IMR-90 (cell line): ENCODE measurements around the gene KLHL3. TPM values are rescaled to one million over a fixed set of nuclear protein-coding genes. Genes with fewer than 3 reads are reported as not detected.

Experiments used
- ATAC-seq: fragments of 200-7000 bp; cut with Tn5 transposase; 2 replicates; pipeline ENCODE4 v1.9.1; 2020; ENCODE audit warnings: low read depth, mild to moderate bottlenecking, moderate library complexity
- BruUV-seq: library from RNA; stranded (reverse); fragments of 400-500 nt; replicated peaks from 2 replicates; lab custom pipeline; 2021; lab: Mats Ljungman, UMichigan
- CTCF ChIA-PET: fragments of 300-600 bp; formaldehyde crosslinking; extraction: SDS; loops from one replicate; lab custom pipeline; 2021; ENCODE audit warnings: antibody characterized with exemption; lab: Yijun Ruan, JAX
- POLR2A ChIA-PET: fragments of 300-600 bp; sonication (Branson Sonifier 250); formaldehyde crosslinking; loops from one replicate; lab custom pipeline; 2022; ENCODE audit warnings: antibody characterized with exemption; ENCODE audit not compliant: unreplicated experiment; lab: Charles Lee
- DNase-seq: peaks from one replicate; pipeline ENCODE4 v3.0.0; 2013
- H2AFZ ChIP-seq: replicated peaks from 2 replicates; pipeline ENCODE3; 2013; ENCODE audit warnings: low read length, mild to moderate bottlenecking; ENCODE audit not compliant: poor library complexity
- H2AK5ac ChIP-seq: 2 replicates; pipeline ENCODE4 v1.6.1; 2013; ENCODE audit warnings: low read depth, low read length, inconsistent platforms
- H2AK9ac ChIP-seq: replicated peaks from 2 replicates; pipeline ENCODE3; 2013; ENCODE audit warnings: mild to moderate bottlenecking, low read depth, low read length, moderate library complexity; ENCODE audit not compliant: poor library complexity
- H2BK120ac ChIP-seq: 2 replicates; pipeline ENCODE4 v1.6.1; 2013; ENCODE audit warnings: low read depth, low read length, inconsistent platforms
- H2BK15ac ChIP-seq: 3 replicates; pipeline ENCODE4 v1.6.1; 2013; ENCODE audit warnings: low read depth, low read length, inconsistent platforms
- H2BK20ac ChIP-seq: 2 replicates; pipeline ENCODE4 v1.6.1; 2013; ENCODE audit warnings: low read depth, mild to moderate bottlenecking, inconsistent platforms, low read length, moderate library complexity
- H2BK5ac ChIP-seq: 2 replicates; pipeline ENCODE4 v1.6.1; 2013; ENCODE audit warnings: mild to moderate bottlenecking, low read depth, low read length, inconsistent platforms; ENCODE audit not compliant: poor library complexity, severe bottlenecking
- H3K14ac ChIP-seq: replicated peaks from 2 replicates; pipeline ENCODE4 v1.6.1; 2013; ENCODE audit warnings: low read depth, low read length, inconsistent platforms
- H3K18ac ChIP-seq: 2 replicates; pipeline ENCODE4 v1.6.1; 2013; ENCODE audit warnings: low read depth, low read length, control low read depth
- H3K23ac ChIP-seq: 2 replicates; pipeline ENCODE4 v1.6.1; 2013; ENCODE audit warnings: low read depth, low read length, inconsistent platforms
- H3K27ac ChIP-seq: 2 replicates; pipeline ENCODE4 v1.5.1; 2013; ENCODE audit warnings: mild to moderate bottlenecking, control low read depth, low read length; ENCODE audit not compliant: insufficient read depth
- H3K27me3 ChIP-seq: 2 replicates; pipeline ENCODE4 v1.6.1; 2013; ENCODE audit warnings: low read length; ENCODE audit not compliant: control insufficient read depth, insufficient read depth
- H3K36me3 ChIP-seq: 2 replicates; pipeline ENCODE4 v1.6.1; 2013; ENCODE audit warnings: low read length, mixed read lengths; ENCODE audit not compliant: control insufficient read depth, insufficient read depth
- H3K4ac ChIP-seq: 2 replicates; pipeline ENCODE4 v1.6.1; 2013; ENCODE audit warnings: low read depth, low read length, inconsistent platforms
- H3K4me1 ChIP-seq: 2 replicates; pipeline ENCODE4 v1.6.1; 2013; ENCODE audit warnings: low read length, mixed read lengths; ENCODE audit not compliant: control insufficient read depth, insufficient read depth
- H3K4me2 ChIP-seq: 2 replicates; pipeline ENCODE4 v1.6.1; 2013; ENCODE audit warnings: low read depth, mild to moderate bottlenecking, control low read depth, low read length, moderate library complexity
- H3K4me3 ChIP-seq: 2 replicates; pipeline ENCODE4 v1.5.1; 2013; ENCODE audit warnings: low read depth, mild to moderate bottlenecking, control low read depth, low read length, moderate library complexity; ENCODE audit not compliant: insufficient read depth
- H3K56ac ChIP-seq: 2 replicates; pipeline ENCODE4 v1.6.1; 2013; ENCODE audit warnings: low read length, inconsistent platforms; ENCODE audit not compliant: insufficient read depth; ENCODE audit errors: extremely low read depth
- H3K79me1 ChIP-seq, 2 experiments: 2 replicates each; pipeline ENCODE4 v1.6.1; 2013; ENCODE audit warnings: low read length in 2 of 2, inconsistent platforms in 1 of 2, low read depth in 1 of 2
- H3K9ac ChIP-seq: 2 replicates; pipeline ENCODE4 v1.6.1; 2013; ENCODE audit warnings: low read depth, low read length, control low read depth
- H3K9me1 ChIP-seq: 2 replicates; pipeline ENCODE4 v1.6.1; 2013; ENCODE audit warnings: low read length, inconsistent platforms; ENCODE audit not compliant: insufficient read depth
- H3K9me3 ChIP-seq: 2 replicates; pipeline ENCODE4 v1.6.1; 2013; ENCODE audit warnings: low read length; ENCODE audit not compliant: control insufficient read depth, insufficient read depth
- H4K20me1 ChIP-seq: 2 replicates; pipeline ENCODE4 v1.6.1; 2013; ENCODE audit warnings: low read length, inconsistent platforms; ENCODE audit not compliant: insufficient read depth
- H4K5ac ChIP-seq: 2 replicates; pipeline ENCODE4 v1.6.1; 2013; ENCODE audit warnings: mild to moderate bottlenecking, low read depth, low read length, control low read depth
- H4K8ac ChIP-seq, 2 experiments: 2 replicates each; pipeline ENCODE4 v1.6.1; 2013; ENCODE audit warnings: low read depth in 2 of 2, low read length in 2 of 2, control low read depth in 1 of 2, inconsistent platforms in 1 of 2
- H4K91ac ChIP-seq: 2 replicates; pipeline ENCODE4 v1.6.1; 2013; ENCODE audit warnings: low read depth, low read length, inconsistent platforms; ENCODE audit not compliant: insufficient read depth
- BHLHE40 ChIP-seq: fragments of 150-350 bp; IDR thresholded peaks from 2 replicates; pipeline ENCODE4 v1.6.1; 2016; ENCODE audit warnings: mild to moderate bottlenecking, low read depth, low read length
- POLR2A ChIP-seq: IDR thresholded peaks from 2 replicates; pipeline ENCODE4 v1.6.1; 2012; ENCODE audit warnings: mild to moderate bottlenecking, low read depth, low read length
- WGBS, 2 experiments: methylation state at CpG; one replicate each; pipeline versions ENCODE4 v1.1.5 to v1.1.7; 2013; ENCODE audit warnings: missing lambda C conversion rate in 2 of 2; ENCODE audit not compliant: insufficient read length in 1 of 2; ENCODE audit errors: extremely low coverage in 2 of 2; 5-methylcytosine and 5-hydroxymethylcytosine counted together
- dilution Hi-C: fragments of 300-500 bp; cut with HindIII; formaldehyde crosslinking; loops from one replicate; pipeline ENCODE4 v1.14.3; 2018; ENCODE audit warnings: low sequenced_read_pairs; ENCODE audit not compliant: unreplicated experiment
- in situ Hi-C: fragments of 300-500 bp; cut with MboI; formaldehyde crosslinking; loops from 3 replicates; pipeline ENCODE4 v1.14.3; 2019; ENCODE audit warnings: low sequenced_read_pairs, inconsistent platforms, mixed read lengths
- intact Hi-C: fragments of 100-400 bp; cut with micrococcal nuclease; formaldehyde crosslinking; loops from 2 replicates; pipeline ENCODE4 v1.10.0; 2022
- polyA plus RNA-seq, 3 experiments: library from polyadenylated mRNA; depleted of rRNA; stranded (reverse); fragments of >200 nt; gene quantifications; 2 replicates each; pipeline ENCODE4 v1.2.3, GENCODE V29; 2012; ENCODE audit warnings: low replicate concordance in 1 of 3
- total RNA-seq: library from RNA; depleted of rRNA; stranded (reverse); fragments of >200 nt; gene quantifications from 2 replicates; pipeline ENCODE4 v1.2.3, GENCODE V29; 2012

KLHL3 gene
- total and polyA plus RNA-seq, 2 of the 4 experiments (the other 2 are of a cell fraction) = 2.3 to 4.1 TPM

- no peaks in the 10 kb centered on the region for H3K36me3 ChIP-seq
- no peak overlapping the region for H4K91ac ChIP-seq
- no peak overlapping the region for H2BK15ac ChIP-seq
- peaks cover 4% of the 10 kb centered on the region for H3K4me1 ChIP-seq
- H3K14ac ChIP-seq = no peak overlapping the region
- no peak overlapping the region for H3K56ac ChIP-seq
- no peak overlapping the region for H4K8ac ChIP-seq
- intact Hi-C loops (no loop called here), dilution Hi-C loops (no loop called here), in situ Hi-C loops (no loop called here)
- no peak overlapping the region for H4K5ac ChIP-seq
- no peak overlapping the region for H3K4me3 ChIP-seq
- POLR2A ChIA-PET = no interaction called here
- H3K18ac ChIP-seq = no peak overlapping the region
- BruUV-seq = no TSS peak
- DNase-seq = peak; percentile 45
- no peaks in the 10 kb centered on the region for H4K20me1 ChIP-seq
- no peak overlapping the region for H2AK9ac ChIP-seq
- H3K23ac ChIP-seq = no peak overlapping the region
- no peak overlapping the region for H2BK5ac ChIP-seq
- no peaks in the 10 kb centered on the region for H3K27me3 ChIP-seq
- ATAC-seq = peak; percentile 52
- H3K4ac ChIP-seq = no peak overlapping the region; the same call in 1 of the 2 replicates
- H3K9me3 ChIP-seq = no peaks in the 10 kb centered on the region
- TF ChIP-seq BHLHE40 (no peak), POLR2A (no peak)
- H2BK20ac ChIP-seq = no peak overlapping the region
- no peak overlapping the region for H2AFZ ChIP-seq
- 100% methylated on average over 1 of the region's 10 CpGs; no CpG with 5 or more reads in 1 of the 2 experiments for WGBS, 2 experiments
- H3K27ac ChIP-seq = no peak overlapping the region
- no peak overlapping the region for H2BK120ac ChIP-seq
- H2AK5ac ChIP-seq = no peak overlapping the region
- no peak overlapping the region; the same call in 1 of the 2 replicates for H3K4me2 ChIP-seq
- no peaks in the 10 kb centered on the region for H3K79me1 ChIP-seq
- H3K9me1 ChIP-seq = peaks cover 6% of the 10 kb centered on the region; the same call in 1 of the 2 replicates
- CTCF ChIA-PET = interaction anchor here (1.9 kb wide), 1 partner anchor 8 kb away, joined by 7 read pairs; no protein-coding TSS in a partner anchor
- no peak overlapping the region for H3K9ac ChIP-seq
Observed at GRCh38 chr5:137621861-137622823, 113.7 kb downstream of the KLHL3 start.
